Lower leg skin (tissue), 3 donors: ENCODE measurements around the gene LRP5.

Experiments used
- CTCF ChIP-seq, 3 donors: fragments of 450-650 bp; IDR thresholded peaks; one replicate each; pipeline ENCODE4 v1.5.1; 2016; ENCODE audit warnings: antibody characterized with exemption in 3 of 3, mild to moderate bottlenecking in 3 of 3, moderate library complexity in 2 of 3
- POLR2A ChIP-seq, 2 donors: fragments of 450-650 bp; IDR thresholded peaks; one replicate each; pipeline ENCODE4 v1.6.1; 2016 to 2017; ENCODE audit warnings: antibody characterized with exemption in 2 of 2, mild to moderate bottlenecking in 1 of 2, moderate library complexity in 1 of 2

DNA sequence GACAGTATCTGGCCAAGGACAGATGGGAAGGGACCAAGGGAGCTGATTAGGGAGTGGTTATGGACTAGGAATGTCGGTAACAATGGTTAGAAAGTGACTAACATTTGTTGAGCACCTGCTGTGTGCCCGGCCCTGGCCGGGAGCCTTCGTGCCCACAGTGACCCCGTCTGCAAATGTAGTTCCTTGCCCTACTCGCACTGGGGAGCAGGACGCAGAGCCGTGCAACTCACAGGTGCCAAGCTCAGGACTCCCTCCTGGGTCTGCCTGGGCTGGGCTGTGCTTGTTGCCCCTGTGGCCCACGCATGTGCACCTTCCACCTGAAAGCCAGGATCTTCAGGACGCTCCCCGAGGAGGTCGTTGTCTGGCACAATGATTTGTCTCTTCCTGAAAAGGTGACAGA is 91.4 kb downstream of the LRP5 start:
- TF ChIP-seq POLR2A (IDR thresholded peaks at IDR 0.05) (no peak), CTCF (IDR thresholded peaks at IDR 0.05) (no peak)
